Lower lobe of right lung (tissue), 2 donors: ENCODE measurements around the gene NNMT. TPM values are rescaled to one million over a fixed set of nuclear protein-coding genes. Genes with fewer than 3 reads are reported as not detected.

Experiments
- ATAC-seq, 2 donors: fragments of 200-7000 bp; cut with Tn5 transposase; one replicate each; pipeline ENCODE4 v1.9.1; 2020 to 2022; ENCODE audit warnings: mild to moderate bottlenecking in 2 of 2, moderate library complexity in 2 of 2
- DNase-seq: peaks from one replicate; pipeline ENCODE4 v3.0.0-alpha.2; 2020
- H3K27ac ChIP-seq: fragments of 200-600 bp; one replicate; pipeline ENCODE4 v1.8.0; 2022
- H3K27me3 ChIP-seq: fragments of 200-600 bp; one replicate; pipeline ENCODE4 v1.8.0; 2022; ENCODE audit warnings: low read depth
- H3K36me3 ChIP-seq: fragments of 200-600 bp; one replicate; pipeline ENCODE4 v1.8.0; 2022; ENCODE audit warnings: mild to moderate bottlenecking
- H3K4me1 ChIP-seq: fragments of 200-600 bp; one replicate; pipeline ENCODE4 v1.8.0; 2022
- H3K4me3 ChIP-seq: fragments of 200-600 bp; one replicate; pipeline ENCODE4 v1.8.0; 2022; ENCODE audit warnings: mild to moderate bottlenecking
- H3K9me3 ChIP-seq: fragments of 200-600 bp; one replicate; pipeline ENCODE4 v1.8.0; 2022
- intact Hi-C: fragments of 100-400 bp; cut with DNase I; formaldehyde crosslinking; loops from one replicate; pipeline ENCODE4 v1.11.0; 2022
- total RNA-seq: library from RNA; stranded (reverse); fragmentation: NEBNext Ultra II Directional; extraction: Animal tissue kit (Norgen Biotek cat#: 25700); gene quantifications from one replicate; pipeline ENCODE4 v1.2.1, GENCODE V29; 2021
- TF ChIP-seq, protein P1 (sequence below): fragments of 200-600 bp; IDR thresholded peaks from one replicate; pipeline ENCODE4 v1.8.0; 2022; ENCODE audit warnings: antibody characterized with exemption, mild to moderate bottlenecking
- donor health status: DM: no; HTN: yes; CAD: no; lungs with severe emphysema.

NNMT gene
- total RNA-seq, 1 donor from 2014 or later = 162 TPM

DNA sequence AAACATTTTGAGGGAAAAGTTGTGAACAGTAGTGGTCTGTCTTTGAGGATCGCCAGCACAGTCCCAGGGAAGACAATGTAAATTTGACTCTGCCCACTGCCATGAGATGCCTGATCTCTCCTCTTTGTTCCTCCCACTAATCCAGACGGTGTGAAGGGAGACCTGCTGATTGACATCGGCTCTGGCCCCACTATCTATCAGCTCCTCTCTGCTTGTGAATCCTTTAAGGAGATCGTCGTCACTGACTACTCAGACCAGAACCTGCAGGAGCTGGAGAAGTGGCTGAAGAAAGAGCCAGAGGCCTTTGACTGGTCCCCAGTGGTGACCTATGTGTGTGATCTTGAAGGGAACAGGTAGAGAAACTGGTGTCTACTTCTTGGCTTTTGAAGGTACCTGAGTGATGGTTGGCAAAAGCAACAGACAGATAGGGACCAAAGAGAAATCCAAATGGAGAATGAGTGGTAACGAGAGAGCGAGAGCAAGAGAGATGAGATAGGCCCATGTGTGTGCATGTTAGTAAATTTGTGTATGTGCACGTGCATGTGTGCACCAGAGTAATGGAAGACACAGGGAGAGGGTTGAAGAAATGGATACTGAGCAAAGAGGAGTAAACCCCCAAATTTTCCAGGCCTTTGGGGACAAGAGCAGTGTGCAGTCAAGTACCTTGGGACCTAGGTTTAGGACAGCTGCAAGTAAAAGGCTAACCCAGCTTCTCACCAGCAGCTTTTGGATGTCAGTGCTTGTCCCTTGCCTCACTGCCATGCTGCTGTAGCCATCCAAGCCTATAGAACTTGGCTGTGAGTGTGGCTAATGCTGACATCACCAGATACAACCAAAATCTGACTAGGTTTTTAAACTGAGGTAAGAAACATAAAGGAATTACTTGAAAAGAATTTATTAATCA, 1.9 kb downstream of the NNMT start:
- peaks cover 23% of the 10 kb centered on the region for H3K4me1 ChIP-seq
- intact Hi-C loops = no loop called here
- no peak for DNase-seq
- no peaks in the 10 kb centered on the region for H3K27me3 ChIP-seq
- H3K9me3 ChIP-seq = no peaks in the 10 kb centered on the region
- TF ChIP-seq, protein P1, sequence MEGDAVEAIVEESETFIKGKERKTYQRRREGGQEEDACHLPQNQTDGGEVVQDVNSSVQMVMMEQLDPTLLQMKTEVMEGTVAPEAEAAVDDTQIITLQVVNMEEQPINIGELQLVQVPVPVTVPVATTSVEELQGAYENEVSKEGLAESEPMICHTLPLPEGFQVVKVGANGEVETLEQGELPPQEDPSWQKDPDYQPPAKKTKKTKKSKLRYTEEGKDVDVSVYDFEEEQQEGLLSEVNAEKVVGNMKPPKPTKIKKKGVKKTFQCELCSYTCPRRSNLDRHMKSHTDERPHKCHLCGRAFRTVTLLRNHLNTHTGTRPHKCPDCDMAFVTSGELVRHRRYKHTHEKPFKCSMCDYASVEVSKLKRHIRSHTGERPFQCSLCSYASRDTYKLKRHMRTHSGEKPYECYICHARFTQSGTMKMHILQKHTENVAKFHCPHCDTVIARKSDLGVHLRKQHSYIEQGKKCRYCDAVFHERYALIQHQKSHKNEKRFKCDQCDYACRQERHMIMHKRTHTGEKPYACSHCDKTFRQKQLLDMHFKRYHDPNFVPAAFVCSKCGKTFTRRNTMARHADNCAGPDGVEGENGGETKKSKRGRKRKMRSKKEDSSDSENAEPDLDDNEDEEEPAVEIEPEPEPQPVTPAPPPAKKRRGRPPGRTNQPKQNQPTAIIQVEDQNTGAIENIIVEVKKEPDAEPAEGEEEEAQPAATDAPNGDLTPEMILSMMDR = no peak
- H3K27ac ChIP-seq = peak overlapping the region; percentile 88
- H3K36me3 ChIP-seq = no peaks in the 10 kb centered on the region
- peak overlapping the region; percentile 53 for H3K4me3 ChIP-seq
- ATAC-seq = no peak

DNA sequence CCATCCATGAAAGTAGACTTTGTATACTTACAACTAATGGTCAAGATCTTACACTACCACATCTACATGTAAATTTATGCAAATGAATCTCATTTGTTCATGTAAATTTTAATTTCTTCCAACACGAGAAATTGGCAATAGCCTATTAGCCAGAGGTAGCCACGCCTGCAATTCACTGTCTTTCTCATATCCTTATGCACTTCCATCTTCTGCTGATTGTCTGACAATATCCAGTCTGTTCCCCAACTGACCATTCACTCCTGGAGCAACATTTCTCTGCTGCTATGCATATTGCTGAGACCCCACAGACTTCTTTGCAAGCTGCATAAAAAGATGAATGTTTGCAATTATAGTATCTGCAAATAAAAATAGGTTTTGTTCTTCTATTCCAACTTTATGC, 2.5 kb downstream of the NNMT start:
- no peaks in the 10 kb centered on the region for H3K36me3 ChIP-seq
- intact Hi-C loops = no loop called here
- TF ChIP-seq, protein P1 = no peak
- peak overlapping the region; percentile 53 for H3K4me3 ChIP-seq
- no peak for ATAC-seq
- peaks cover 21% of the 10 kb centered on the region for H3K4me1 ChIP-seq
- H3K27ac ChIP-seq = peak overlapping the region; percentile 88
- no peak for DNase-seq
- no peaks in the 10 kb centered on the region for H3K9me3 ChIP-seq
- no peaks in the 10 kb centered on the region for H3K27me3 ChIP-seq

DNA sequence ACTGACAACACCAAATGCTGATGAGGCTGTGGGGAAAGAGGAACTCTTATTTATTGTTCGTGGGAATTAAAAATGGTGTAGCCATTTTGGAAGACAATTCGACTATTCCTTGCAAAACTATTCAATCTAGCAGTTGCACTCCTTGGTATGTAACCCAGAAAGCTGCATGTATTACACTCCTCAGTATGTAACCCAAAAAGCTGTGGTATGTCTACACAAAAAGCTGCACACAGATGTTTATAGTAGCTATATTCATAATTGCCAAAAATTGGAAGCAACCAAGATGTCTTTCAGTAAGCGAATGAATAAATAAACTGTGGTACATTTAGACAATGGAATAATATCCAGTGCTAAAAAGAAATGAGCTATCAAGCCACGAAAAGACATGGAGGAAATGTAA, 4.9 kb downstream of the NNMT start:
- no peaks in the 10 kb centered on the region for H3K9me3 ChIP-seq
- ATAC-seq (no peak), DNase-seq (no peak)
- H3K4me3 ChIP-seq = peak overlapping the region; percentile 53
- peaks cover 9% of the 10 kb centered on the region for H3K4me1 ChIP-seq
- intact Hi-C loops = no loop called here
- H3K36me3 ChIP-seq = no peaks in the 10 kb centered on the region
- H3K27me3 ChIP-seq = no peaks in the 10 kb centered on the region
- TF ChIP-seq, protein P1 = no peak
- no peak overlapping the region for H3K27ac ChIP-seq

DNA sequence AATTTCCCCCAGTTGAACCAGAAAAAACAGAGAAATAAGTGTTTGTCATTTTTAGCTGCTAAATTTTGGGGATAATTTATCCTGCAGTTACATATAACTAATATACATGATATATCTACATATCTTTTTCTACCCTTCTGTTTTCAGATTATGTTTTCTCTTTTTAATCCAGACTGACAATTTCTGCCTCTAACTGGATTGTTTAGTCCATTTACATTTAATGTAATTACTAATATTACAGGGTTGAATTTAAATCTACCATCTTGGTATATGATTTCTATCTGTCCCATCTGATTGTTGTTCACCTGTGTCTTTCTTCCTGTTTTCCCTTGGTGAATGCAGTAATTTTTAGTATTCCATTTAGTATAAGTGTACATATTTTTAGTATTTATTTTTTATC, 5.7 kb downstream of the NNMT start:
- Histone ChIP-seq H3K4me3 (no peak overlapping the region), H3K4me1 (peaks cover 12% of the 10 kb centered on the region), H3K36me3 (no peaks in the 10 kb centered on the region), H3K27ac (no peak overlapping the region), H3K27me3 (no peaks in the 10 kb centered on the region), H3K9me3 (no peaks in the 10 kb centered on the region)
- DNase-seq (no peak), ATAC-seq (no peak)
- TF ChIP-seq, protein P1 = no peak
- intact Hi-C loops = no loop called here

DNA sequence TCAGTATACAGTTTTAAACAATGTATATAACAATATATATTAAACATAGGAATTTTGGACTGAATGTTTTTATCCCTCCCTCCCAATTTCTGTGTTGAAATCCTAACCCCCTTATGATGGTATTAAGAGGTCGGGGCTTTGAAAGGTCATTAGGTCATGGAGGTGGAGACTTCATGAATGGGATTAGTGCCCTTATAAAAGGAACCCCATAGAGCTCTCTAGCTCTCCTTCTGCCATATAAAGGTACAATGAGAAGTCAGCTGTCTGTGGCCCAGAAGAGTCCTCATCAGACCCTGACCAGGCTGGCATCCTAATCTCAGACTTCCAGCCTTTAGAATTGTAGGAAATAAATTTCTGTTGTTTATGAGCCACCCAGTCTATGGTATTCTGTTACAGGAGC, 6.5 kb downstream of the NNMT start:
- no peaks in the 10 kb centered on the region for H3K9me3 ChIP-seq
- H3K4me3 ChIP-seq = peak overlapping the region; percentile 2
- intact Hi-C loops = no loop called here
- DNase-seq (no peak), ATAC-seq (no peak)
- H3K27ac ChIP-seq = no peak overlapping the region
- H3K36me3 ChIP-seq = no peaks in the 10 kb centered on the region
- TF ChIP-seq, protein P1 = no peak
- no peaks in the 10 kb centered on the region for H3K27me3 ChIP-seq
- H3K4me1 ChIP-seq = peaks cover 19% of the 10 kb centered on the region
